ENCODE data around the gene ST3GAL3.

DNA sequence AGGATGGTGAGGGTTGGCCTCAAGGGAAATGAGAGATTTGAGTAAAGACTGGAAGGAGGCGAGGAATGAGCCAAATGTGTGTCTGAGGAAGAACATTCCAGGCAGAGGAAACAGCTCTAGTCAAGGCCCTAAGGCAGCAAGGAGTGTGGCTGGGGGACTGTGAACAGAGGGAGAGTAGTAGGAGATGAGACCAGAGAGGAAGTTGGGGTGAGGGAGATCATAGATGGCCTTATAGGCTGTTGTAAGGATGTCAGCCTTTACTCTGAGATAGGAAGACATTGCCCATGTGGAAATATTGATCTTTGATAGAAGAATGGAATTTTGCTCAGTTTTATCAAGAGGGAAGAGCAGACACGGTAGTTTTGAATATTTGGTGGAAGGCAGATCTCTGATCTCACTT is 171.1 kb downstream of the ST3GAL3 start:
- no peak for TF ChIP-seq POLR2A (IDR thresholded peaks at IDR 0.05)
- TF ChIP-seq, protein P1, sequence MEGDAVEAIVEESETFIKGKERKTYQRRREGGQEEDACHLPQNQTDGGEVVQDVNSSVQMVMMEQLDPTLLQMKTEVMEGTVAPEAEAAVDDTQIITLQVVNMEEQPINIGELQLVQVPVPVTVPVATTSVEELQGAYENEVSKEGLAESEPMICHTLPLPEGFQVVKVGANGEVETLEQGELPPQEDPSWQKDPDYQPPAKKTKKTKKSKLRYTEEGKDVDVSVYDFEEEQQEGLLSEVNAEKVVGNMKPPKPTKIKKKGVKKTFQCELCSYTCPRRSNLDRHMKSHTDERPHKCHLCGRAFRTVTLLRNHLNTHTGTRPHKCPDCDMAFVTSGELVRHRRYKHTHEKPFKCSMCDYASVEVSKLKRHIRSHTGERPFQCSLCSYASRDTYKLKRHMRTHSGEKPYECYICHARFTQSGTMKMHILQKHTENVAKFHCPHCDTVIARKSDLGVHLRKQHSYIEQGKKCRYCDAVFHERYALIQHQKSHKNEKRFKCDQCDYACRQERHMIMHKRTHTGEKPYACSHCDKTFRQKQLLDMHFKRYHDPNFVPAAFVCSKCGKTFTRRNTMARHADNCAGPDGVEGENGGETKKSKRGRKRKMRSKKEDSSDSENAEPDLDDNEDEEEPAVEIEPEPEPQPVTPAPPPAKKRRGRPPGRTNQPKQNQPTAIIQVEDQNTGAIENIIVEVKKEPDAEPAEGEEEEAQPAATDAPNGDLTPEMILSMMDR (IDR thresholded peaks at IDR 0.05): no peak

Measured in Peyer's patch (tissue), 4 donors.